Peyer's patch (tissue), 4 donors: Measurements from ENCODE around the gene CTDNEP1.
A peak's percentile ranks its signal among the peaks of the same experiment; 100 is the strongest.

Source experiments
- CTCF ChIP-seq, 6 experiments: fragments of 450-650 bp in 4 of 6; fragments of 200-600 bp in 2 of 6; sonication (generic) in 1 of 6; IDR thresholded peaks; one replicate each; pipeline ENCODE4 v1.5.1; 2017 to 2019; ENCODE audit warnings: antibody characterized with exemption in 6 of 6, mild to moderate bottlenecking in 3 of 6, moderate library complexity in 1 of 6
- POLR2A ChIP-seq, 2 donors: fragments of 450-650 bp; IDR thresholded peaks; one replicate each; pipeline ENCODE4 v1.5.1; 2017; ENCODE audit warnings: antibody characterized with exemption in 2 of 2, mild to moderate bottlenecking in 2 of 2, moderate library complexity in 2 of 2

GRCh38 chr17:7258731-7259554 is 7.4 kb upstream of the CTDNEP1 start:
- TF ChIP-seq CTCF (IDR thresholded peaks at IDR 0.05) (no peak), POLR2A (IDR thresholded peaks at IDR 0.05) (peak; percentile 81 to 91)
